Smooth muscle cell (in vitro differentiated cells): ENCODE data around the gene ANXA10. TPM values are rescaled to one million over a fixed set of nuclear protein-coding genes. Genes with fewer than 3 reads are reported as not detected.
A peak's percentile ranks its signal among the peaks of the same experiment; 100 is the strongest.

Experiments
- DNase-seq: peaks from one replicate; lab custom pipeline; 2025; ENCODE audit not compliant: unreplicated experiment; lab: John Stamatoyannopoulos, UW
- H2AFZ ChIP-seq: fragments of 200-600 bp; sonication (generic); 2 replicates; pipeline ENCODE4 v1.6.0; 2016; ENCODE audit warnings: antibody characterized with exemption, low read depth, mild to moderate bottlenecking
- H3F3A ChIP-seq: fragments of 200-600 bp; sonication (generic); 2 replicates; pipeline ENCODE4 v1.6.0; 2017; ENCODE audit warnings: antibody characterized with exemption, low read depth
- H3K27ac ChIP-seq: fragments of 200-600 bp; sonication (generic); 2 replicates; pipeline ENCODE4 v1.5.1; 2016; ENCODE audit warnings: low read depth, mild to moderate bottlenecking
- H3K27me3 ChIP-seq: fragments of 200-600 bp; sonication (generic); 2 replicates; pipeline ENCODE4 v1.6.1; 2016; ENCODE audit warnings: low read depth, mild to moderate bottlenecking
- H3K36me3 ChIP-seq: fragments of 200-600 bp; sonication (generic); 2 replicates; pipeline ENCODE4 v1.5.1; 2016; ENCODE audit warnings: low read depth
- H3K4me1 ChIP-seq: fragments of 200-600 bp; sonication (generic); 2 replicates; pipeline ENCODE4 v1.5.1; 2016; ENCODE audit warnings: low read depth
- H3K4me2 ChIP-seq: fragments of 200-600 bp; sonication (generic); 2 replicates; pipeline ENCODE4 v1.6.0; 2016; ENCODE audit warnings: mild to moderate bottlenecking
- H3K4me3 ChIP-seq: fragments of 200-600 bp; sonication (generic); 2 replicates; pipeline ENCODE4 v1.5.1; 2016; ENCODE audit warnings: mild to moderate bottlenecking
- H3K79me2 ChIP-seq: fragments of 200-600 bp; sonication (generic); 2 replicates; pipeline ENCODE4 v1.6.0; 2016; ENCODE audit warnings: low read depth, mild to moderate bottlenecking
- H3K9ac ChIP-seq: fragments of 200-600 bp; sonication (generic); 2 replicates; pipeline ENCODE4 v1.6.0; 2016; ENCODE audit warnings: low read depth
- H3K9me3 ChIP-seq: fragments of 200-600 bp; sonication (generic); replicated peaks from 2 replicates; pipeline ENCODE4 v1.5.1; 2016; ENCODE audit warnings: low read depth
- H4K20me1 ChIP-seq: fragments of 200-600 bp; sonication (generic); 2 replicates; pipeline ENCODE4 v1.6.0; 2016; ENCODE audit warnings: low read depth
- WGBS: methylation state at CpG from one replicate; pipeline ENCODE4 v1.1.7; 2016; ENCODE audit warnings: low lambda C conversion rate; 5-methylcytosine and 5-hydroxymethylcytosine counted together
- polyA plus RNA-seq: library from polyadenylated mRNA; unstranded; fragments of >200 nt; fragmentation: Nextera tagmentation; extraction: Ambion mirVana; gene quantifications from 2 replicates; pipeline ENCODE4 v1.2.1, GENCODE V29; 2016
- total RNA-seq: library from RNA; depleted of rRNA; stranded (reverse); fragments of >200 nt; gene quantifications from 2 replicates; pipeline ENCODE4 v1.2.3, GENCODE V29; 2014
- TF ChIP-seq, protein P1 (sequence below): fragments of 200-600 bp; sonication (generic); IDR thresholded peaks from 2 replicates; pipeline ENCODE4 v1.5.1; 2017; ENCODE audit warnings: borderline replicate concordance, mild to moderate bottlenecking, antibody characterized with exemption; ENCODE audit not compliant: insufficient read depth, poor library complexity, severe bottlenecking

ANXA10 gene
- total and polyA plus RNA-seq, 2 experiments from 2014 or later = not detected

DNA sequence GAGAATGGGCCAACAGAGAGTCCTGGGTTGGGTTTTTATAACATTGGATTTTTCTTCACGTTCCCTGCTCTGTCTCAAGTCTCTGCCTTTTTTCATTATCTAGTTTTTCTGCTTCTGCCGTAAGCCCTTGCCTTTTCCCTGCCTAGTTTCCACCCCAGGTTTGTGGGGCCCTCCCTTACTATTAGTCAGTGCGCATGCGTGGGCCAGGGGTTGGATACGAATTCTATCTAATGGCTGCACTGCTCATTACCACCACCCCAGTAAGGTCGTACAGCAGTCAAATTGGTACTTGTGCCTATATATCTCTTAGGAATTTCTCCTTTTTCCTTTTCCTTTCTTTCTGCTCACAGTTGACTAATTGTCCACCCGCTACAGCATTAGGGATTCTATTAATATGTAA lies 49.4 kb downstream of the ANXA10 start:
- H3K9ac ChIP-seq = no peak overlapping the region
- no peaks in the 10 kb centered on the region for H3K9me3 ChIP-seq
- H3K4me1 ChIP-seq = no peaks in the 10 kb centered on the region
- no peaks in the 10 kb centered on the region for H3K27me3 ChIP-seq
- TF ChIP-seq, protein P1, sequence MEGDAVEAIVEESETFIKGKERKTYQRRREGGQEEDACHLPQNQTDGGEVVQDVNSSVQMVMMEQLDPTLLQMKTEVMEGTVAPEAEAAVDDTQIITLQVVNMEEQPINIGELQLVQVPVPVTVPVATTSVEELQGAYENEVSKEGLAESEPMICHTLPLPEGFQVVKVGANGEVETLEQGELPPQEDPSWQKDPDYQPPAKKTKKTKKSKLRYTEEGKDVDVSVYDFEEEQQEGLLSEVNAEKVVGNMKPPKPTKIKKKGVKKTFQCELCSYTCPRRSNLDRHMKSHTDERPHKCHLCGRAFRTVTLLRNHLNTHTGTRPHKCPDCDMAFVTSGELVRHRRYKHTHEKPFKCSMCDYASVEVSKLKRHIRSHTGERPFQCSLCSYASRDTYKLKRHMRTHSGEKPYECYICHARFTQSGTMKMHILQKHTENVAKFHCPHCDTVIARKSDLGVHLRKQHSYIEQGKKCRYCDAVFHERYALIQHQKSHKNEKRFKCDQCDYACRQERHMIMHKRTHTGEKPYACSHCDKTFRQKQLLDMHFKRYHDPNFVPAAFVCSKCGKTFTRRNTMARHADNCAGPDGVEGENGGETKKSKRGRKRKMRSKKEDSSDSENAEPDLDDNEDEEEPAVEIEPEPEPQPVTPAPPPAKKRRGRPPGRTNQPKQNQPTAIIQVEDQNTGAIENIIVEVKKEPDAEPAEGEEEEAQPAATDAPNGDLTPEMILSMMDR = no peak
- H3F3A ChIP-seq = no peaks in the 10 kb centered on the region
- no peaks in the 10 kb centered on the region for H4K20me1 ChIP-seq
- 82% methylated on average over 7 of the region's 7 CpGs for WGBS
- H3K27ac ChIP-seq = no peak overlapping the region
- DNase-seq = no peak
- no peak overlapping the region for H3K4me3 ChIP-seq
- H3K36me3 ChIP-seq = no peaks in the 10 kb centered on the region
- no peaks in the 10 kb centered on the region for H3K79me2 ChIP-seq
- H3K4me2 ChIP-seq = peak overlapping the region; percentile 6
- no peak overlapping the region for H2AFZ ChIP-seq

DNA sequence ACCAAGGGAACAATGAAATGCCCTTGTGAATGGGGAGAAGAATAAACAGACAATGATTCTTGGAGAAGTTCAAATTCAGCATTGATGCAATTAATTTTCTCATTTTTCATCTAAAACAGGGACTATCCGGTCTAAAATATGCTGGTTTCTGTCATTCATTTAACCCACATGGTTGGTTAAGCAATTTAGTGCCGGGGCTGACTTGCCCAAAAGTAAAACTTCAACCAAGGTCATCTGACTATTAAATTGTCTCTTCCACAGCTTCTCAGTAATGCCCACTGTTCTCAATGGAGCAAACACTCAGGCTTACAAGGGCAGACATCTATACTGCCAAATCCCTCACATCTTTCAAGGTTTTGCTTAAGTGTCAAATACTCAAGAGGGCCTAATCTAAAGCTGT lies 51.3 kb downstream of the ANXA10 start:
- Histone ChIP-seq H3K4me1 (no peaks in the 10 kb centered on the region), H3K27ac (no peak overlapping the region), H3F3A (no peaks in the 10 kb centered on the region), H3K9ac (no peak overlapping the region), H3K4me2 (no peak overlapping the region), H4K20me1 (no peaks in the 10 kb centered on the region), H2AFZ (no peak overlapping the region), H3K4me3 (no peak overlapping the region), H3K9me3 (no peaks in the 10 kb centered on the region), H3K79me2 (no peaks in the 10 kb centered on the region), H3K27me3 (no peaks in the 10 kb centered on the region), H3K36me3 (no peaks in the 10 kb centered on the region)
- 92% methylated on average over 2 of the region's 2 CpGs for WGBS
- DNase-seq = no peak
- TF ChIP-seq, protein P1 = no peak

DNA sequence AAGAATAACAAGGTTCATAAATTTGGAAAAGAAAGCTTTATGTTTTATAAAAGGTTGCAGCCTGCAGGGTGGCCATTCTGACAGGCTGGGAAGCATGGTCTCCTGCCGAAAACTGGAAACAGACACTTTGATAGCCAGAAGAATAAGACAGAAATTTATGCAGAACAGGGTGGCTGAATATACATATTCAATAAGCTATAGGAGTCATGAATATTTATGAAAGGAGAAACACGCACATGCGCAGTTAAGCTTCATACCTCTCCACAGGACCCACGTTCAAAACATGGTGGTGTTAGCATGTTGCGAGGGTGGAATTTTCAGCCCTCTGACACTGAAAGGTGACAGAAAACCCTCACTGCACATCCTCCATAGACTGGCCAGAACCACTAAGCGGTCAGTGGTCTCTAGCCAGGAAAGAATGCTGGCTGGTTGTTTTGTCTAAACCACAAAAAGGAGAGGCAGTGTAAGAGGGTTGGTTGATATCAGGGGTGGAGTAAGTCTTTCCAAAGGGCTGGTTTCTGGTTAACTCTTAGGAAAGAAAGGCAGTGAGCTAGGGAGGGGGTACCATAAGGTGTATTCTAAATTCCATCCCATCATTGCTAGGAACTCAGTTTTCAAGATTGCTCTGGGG lies 58.2 kb downstream of the ANXA10 start:
- Histone ChIP-seq H3K79me2 (no peaks in the 10 kb centered on the region), H3K36me3 (no peaks in the 10 kb centered on the region), H3K4me1 (peaks cover 10% of the 10 kb centered on the region), H4K20me1 (no peaks in the 10 kb centered on the region), H3K27ac (no peak overlapping the region), H3K4me3 (no peak overlapping the region), H3K4me2 (no peak overlapping the region), H2AFZ (no peak overlapping the region), H3K27me3 (no peaks in the 10 kb centered on the region), H3K9ac (no peak overlapping the region), H3K9me3 (no peaks in the 10 kb centered on the region), H3F3A (peaks cover 8% of the 10 kb centered on the region)
- TF ChIP-seq, protein P1 = no peak
- WGBS = 74% methylated on average over 6 of the region's 6 CpGs
- DNase-seq = no peak

DNA sequence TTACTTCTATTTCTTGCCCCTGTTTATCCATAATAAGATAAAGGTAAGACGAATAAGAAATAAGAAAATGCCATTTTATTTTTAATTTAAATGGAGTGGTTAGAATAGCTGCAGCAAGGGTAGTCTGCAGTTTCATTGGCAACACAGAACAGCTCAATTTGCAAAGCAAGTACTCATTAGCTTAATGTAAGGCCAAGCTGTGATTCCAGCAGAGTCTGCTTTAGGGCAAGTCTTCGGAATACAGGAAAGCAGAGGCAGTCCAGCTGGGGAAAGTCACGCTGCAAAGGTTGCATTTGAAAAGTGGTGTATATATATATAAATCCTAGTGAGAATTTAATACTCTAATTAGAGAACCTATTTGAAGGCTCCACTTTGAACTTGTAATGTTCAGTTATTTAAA lies 59.0 kb downstream of the ANXA10 start:
- TF ChIP-seq, protein P1 = no peak
- Histone ChIP-seq H3F3A (peaks cover 8% of the 10 kb centered on the region), H3K36me3 (no peaks in the 10 kb centered on the region), H4K20me1 (no peaks in the 10 kb centered on the region), H3K27ac (no peak overlapping the region), H2AFZ (no peak overlapping the region), H3K4me3 (no peak overlapping the region), H3K79me2 (no peaks in the 10 kb centered on the region), H3K4me1 (peaks cover 10% of the 10 kb centered on the region), H3K9ac (no peak overlapping the region), H3K4me2 (no peak overlapping the region), H3K9me3 (no peaks in the 10 kb centered on the region), H3K27me3 (no peaks in the 10 kb centered on the region)
- no peak for DNase-seq
- WGBS = 60% methylated on average over 3 of the region's 3 CpGs
